AG09309 (cell line): ENCODE results near the gene DUSP6.

Experiments used
- DNase-seq: peaks from one replicate; pipeline ENCODE4 v3.0.0-alpha.2; 2010; ENCODE audit warnings: low read depth
- H3K4me3 ChIP-seq: 2 replicates; pipeline ENCODE4 v1.5.1; 2011; ENCODE audit warnings: mild to moderate bottlenecking, low read depth, low read length, moderate library complexity; ENCODE audit not compliant: control insufficient read depth
- TF ChIP-seq, protein P1 (sequence below): IDR thresholded peaks from 2 replicates; pipeline ENCODE4 v1.5.1; 2011; ENCODE audit warnings: mild to moderate bottlenecking, low read depth, low read length, inconsistent platforms; ENCODE audit not compliant: insufficient read depth, control insufficient read depth; ENCODE audit errors: missing control alignments

Gene DUSP6

DNA sequence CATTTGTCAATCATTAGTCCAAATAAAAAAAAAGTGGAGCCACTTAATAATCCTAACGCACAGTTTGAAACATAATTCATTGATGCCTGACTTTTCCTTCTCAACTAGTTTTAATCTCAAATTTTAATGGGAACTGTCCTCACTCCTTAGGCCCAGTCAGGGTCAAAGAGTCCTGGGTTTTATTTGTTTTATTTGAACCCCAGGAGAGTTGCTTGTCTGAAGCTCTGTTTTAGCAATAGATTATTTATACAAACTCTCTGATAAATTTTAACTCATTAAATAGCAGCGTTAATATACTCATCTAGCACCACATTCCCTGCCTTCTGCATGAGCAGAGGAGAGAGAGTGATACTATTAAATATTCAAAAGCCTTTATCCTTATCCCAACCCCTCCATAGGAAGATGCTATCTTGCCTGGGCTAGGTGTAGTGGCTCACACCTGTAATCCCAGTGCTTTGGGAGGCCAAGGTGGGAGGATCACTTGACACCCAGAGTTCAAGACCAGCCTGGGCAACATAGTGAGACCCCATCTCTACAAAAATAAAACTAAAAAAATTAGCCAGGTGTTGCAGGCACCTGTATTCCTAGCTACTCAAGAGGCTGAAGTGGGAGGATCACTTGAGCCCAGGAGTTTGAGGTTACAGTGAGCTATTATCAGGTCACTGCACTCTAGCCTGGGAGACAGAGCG, 14.5 kb upstream of the DUSP6 start:
- DNase-seq = no peak
- no peak overlapping the region for H3K4me3 ChIP-seq
- TF ChIP-seq, protein P1, sequence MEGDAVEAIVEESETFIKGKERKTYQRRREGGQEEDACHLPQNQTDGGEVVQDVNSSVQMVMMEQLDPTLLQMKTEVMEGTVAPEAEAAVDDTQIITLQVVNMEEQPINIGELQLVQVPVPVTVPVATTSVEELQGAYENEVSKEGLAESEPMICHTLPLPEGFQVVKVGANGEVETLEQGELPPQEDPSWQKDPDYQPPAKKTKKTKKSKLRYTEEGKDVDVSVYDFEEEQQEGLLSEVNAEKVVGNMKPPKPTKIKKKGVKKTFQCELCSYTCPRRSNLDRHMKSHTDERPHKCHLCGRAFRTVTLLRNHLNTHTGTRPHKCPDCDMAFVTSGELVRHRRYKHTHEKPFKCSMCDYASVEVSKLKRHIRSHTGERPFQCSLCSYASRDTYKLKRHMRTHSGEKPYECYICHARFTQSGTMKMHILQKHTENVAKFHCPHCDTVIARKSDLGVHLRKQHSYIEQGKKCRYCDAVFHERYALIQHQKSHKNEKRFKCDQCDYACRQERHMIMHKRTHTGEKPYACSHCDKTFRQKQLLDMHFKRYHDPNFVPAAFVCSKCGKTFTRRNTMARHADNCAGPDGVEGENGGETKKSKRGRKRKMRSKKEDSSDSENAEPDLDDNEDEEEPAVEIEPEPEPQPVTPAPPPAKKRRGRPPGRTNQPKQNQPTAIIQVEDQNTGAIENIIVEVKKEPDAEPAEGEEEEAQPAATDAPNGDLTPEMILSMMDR = no peak

DNA sequence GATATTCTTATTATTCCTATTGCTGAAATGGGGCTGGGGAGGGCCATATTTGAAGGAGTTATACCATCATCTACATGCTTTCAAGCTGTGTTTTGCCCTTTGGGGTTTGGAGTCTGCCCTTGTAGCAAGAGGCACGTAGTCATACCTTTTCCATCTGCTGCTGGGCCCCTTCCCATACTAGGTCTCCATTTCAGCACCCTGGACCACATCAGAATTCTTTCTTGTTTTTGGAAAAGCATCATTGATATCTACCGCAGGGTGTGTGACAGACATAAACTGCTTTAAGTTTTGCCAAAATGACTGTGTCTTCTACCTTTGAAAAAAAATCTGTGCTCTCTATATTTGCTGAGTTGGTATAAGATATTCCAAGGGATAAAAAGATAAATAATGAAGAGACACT, 12.3 kb upstream of the DUSP6 start:
- TF ChIP-seq, protein P1 = no peak
- DNase-seq = no peak
- no peak overlapping the region for H3K4me3 ChIP-seq

DNA sequence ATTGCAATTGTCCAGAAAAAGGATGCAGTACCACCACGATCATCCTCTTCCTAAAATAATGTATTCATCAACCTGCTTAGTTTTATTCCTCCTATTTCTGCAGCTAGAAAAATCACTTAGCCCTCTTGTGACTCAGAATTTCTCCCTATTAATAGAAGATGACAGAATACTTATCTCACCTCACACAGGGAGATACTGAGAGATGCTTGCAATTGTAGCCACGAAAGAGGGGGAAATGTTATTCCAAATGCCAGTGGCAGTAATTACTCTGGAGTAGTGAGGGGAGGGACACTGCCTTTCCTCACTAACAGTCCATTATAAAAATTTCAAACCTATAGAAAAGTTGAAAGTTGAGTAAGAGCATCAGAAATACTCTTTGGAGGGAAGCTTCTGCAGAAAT, 11.8 kb upstream of the DUSP6 start:
- TF ChIP-seq, protein P1 = no peak
- no peak for DNase-seq
- no peak overlapping the region for H3K4me3 ChIP-seq

DNA sequence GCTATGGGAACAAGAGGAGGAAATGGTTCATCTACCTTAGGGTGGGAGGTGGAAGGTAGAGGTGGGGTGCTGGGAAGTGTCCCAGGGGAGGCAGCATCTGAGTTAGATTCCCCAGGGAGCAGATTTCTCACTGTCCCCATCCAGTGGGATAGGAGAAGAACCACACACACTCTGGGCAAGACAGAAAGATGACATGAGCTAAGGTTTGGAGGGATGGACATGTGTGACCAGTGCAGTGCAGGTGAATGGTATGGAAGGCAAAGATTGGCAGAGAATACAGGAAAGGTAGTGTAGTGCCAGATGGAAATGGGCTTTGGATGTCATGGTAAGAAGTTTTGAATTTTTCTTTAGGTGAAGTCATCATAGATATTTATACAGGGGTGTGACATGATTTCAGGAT, 11.3 kb upstream of the DUSP6 start:
- TF ChIP-seq, protein P1 = no peak
- H3K4me3 ChIP-seq = no peak overlapping the region
- no peak for DNase-seq

DNA sequence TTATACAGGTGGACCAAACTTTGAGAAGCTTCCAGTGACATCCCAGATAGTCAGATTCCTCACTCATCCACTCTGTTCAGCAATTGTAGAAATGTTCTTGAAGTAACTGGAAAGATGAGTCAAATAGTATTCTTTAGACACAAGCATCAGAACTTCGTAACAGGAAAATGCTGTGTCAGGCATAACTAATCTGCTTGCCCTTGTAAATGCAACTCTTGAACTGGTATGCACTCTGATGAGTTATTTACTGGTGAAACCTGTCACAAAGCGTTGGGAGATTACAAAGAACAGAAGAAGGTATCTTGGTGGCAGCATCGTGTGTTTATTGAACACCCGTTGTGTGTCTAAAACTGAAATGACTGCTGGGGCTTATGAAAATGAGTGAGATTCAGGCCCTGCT, 10.8 kb upstream of the DUSP6 start:
- TF ChIP-seq, protein P1 = no peak
- no peak for DNase-seq
- H3K4me3 ChIP-seq = no peak overlapping the region

DNA sequence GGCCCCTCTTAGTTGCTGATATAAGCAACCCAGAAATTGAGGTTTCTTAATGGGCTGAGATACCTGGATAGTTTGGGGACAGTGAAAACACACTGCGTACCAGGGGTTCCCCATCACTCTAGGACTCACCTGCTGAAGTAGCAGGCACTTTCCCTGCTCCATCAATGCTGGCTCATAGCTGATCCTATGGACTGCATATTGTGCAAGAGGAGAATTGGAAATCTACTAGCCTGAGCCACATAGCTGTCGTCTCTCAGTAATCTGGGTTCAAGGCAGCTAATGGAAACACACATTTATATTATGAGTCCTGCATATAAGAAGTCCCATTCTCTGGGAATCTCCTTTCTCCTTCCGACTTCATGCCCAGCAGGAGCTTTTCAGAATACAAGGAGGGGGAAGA, 7.3 kb upstream of the DUSP6 start:
- no peak overlapping the region for H3K4me3 ChIP-seq
- TF ChIP-seq, protein P1 = no peak
- DNase-seq = no peak
